Nephron (organoid): Measurements from ENCODE around the gene BMAL1.
A peak's percentile ranks its signal among the peaks of the same experiment; 100 is the strongest.

Source experiments
- H3K27ac Mint-ChIP-seq, 3 experiments: 2 replicates each; pipeline ENCODE4 v1.8.0; 2020; ENCODE audit warnings: mixed read lengths in 3 of 3, mild to moderate bottlenecking in 2 of 3, moderate library complexity in 1 of 3
- H3K27me3 Mint-ChIP-seq: 2 replicates; pipeline ENCODE4 v1.8.0; 2021; ENCODE audit warnings: low read depth, mild to moderate bottlenecking, moderate library complexity, mixed read lengths
- H3K36me3 Mint-ChIP-seq: 2 replicates; pipeline ENCODE4 v1.8.0; 2020; ENCODE audit warnings: low read depth, mixed read lengths
- H3K4me1 Mint-ChIP-seq: 2 replicates; pipeline ENCODE4 v1.8.0; 2020; ENCODE audit warnings: mixed read lengths
- H3K4me3 Mint-ChIP-seq, 3 experiments: 2 replicates each; pipeline ENCODE4 v1.8.0; 2020; ENCODE audit warnings: mild to moderate bottlenecking in 3 of 3, mixed read lengths in 3 of 3, moderate library complexity in 2 of 3
- H3K9me3 Mint-ChIP-seq: 2 replicates; pipeline ENCODE4 v1.8.0; 2020; ENCODE audit warnings: mixed read lengths
- TF ChIP-seq, protein P1 (sequence below), 3 experiments: fragments of 200-600 bp; sonication (generic); IDR thresholded peaks; one replicate each; pipeline ENCODE4 v1.5.0; 2021; ENCODE audit warnings: antibody characterized with exemption in 3 of 3; ENCODE audit not compliant: unreplicated experiment in 3 of 3

The BMAL1 gene

DNA sequence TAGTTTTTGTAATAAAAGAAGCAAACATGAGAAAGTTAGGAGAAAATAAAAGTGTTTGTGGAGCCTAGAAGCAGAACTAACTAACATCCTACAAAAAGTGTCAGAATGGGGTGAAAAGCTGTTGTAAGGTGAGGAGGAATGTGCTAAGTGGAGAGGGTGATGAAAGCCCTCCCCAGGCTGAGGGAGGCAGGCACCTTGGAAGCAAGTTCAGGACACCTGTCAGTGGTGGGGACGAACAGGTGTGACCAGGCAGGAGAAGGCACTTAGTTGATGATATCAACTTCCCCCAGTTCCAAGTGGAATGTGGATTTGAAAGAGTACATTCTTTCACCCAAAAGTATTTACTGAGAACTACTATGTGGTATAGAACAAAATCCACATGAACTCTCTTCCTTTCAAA lies 18.7 kb upstream of the BMAL1 start:
- H3K27ac Mint-ChIP-seq = no peak overlapping the region
- peaks cover 26% of the 10 kb centered on the region for H3K27me3 Mint-ChIP-seq
- H3K9me3 Mint-ChIP-seq = no peaks in the 10 kb centered on the region

DNA sequence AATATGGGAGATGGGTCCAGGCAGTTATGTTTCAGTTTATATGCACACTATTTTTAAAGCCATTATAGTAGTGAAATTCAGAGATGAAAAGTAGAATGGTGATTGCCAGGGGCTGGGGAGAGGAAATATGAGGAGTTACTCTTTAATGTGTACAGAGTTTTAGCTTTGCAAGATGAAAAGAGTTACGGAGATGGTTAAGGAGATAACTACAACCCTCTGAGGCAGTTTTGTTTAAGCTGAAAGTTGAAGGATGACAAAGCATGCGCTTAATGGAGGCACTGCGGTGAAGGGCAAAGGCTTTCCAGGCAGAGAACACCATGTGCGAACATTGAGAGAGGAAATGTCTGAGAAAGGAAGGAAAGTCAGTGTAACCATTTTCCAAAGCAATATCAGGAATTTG lies 18.2 kb upstream of the BMAL1 start:
- Mint-ChIP-seq H3K27ac (no peak overlapping the region), H3K4me1 (peaks cover 23% of the 10 kb centered on the region), H3K36me3 (no peaks in the 10 kb centered on the region), H3K9me3 (no peaks in the 10 kb centered on the region), H3K4me3 (no peak overlapping the region), H3K27me3 (peaks cover 29% of the 10 kb centered on the region)
- TF ChIP-seq, protein P1, sequence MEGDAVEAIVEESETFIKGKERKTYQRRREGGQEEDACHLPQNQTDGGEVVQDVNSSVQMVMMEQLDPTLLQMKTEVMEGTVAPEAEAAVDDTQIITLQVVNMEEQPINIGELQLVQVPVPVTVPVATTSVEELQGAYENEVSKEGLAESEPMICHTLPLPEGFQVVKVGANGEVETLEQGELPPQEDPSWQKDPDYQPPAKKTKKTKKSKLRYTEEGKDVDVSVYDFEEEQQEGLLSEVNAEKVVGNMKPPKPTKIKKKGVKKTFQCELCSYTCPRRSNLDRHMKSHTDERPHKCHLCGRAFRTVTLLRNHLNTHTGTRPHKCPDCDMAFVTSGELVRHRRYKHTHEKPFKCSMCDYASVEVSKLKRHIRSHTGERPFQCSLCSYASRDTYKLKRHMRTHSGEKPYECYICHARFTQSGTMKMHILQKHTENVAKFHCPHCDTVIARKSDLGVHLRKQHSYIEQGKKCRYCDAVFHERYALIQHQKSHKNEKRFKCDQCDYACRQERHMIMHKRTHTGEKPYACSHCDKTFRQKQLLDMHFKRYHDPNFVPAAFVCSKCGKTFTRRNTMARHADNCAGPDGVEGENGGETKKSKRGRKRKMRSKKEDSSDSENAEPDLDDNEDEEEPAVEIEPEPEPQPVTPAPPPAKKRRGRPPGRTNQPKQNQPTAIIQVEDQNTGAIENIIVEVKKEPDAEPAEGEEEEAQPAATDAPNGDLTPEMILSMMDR (IDR thresholded peaks at IDR 0.05; ENCODE audit: unreplicated experiment in 3 of 3) = no peak

More for the DNA sequence above, 18.7 kb upstream of the BMAL1 start:
- Mint-ChIP-seq H3K4me1 (peaks cover 23% of the 10 kb centered on the region), H3K4me3 (no peak overlapping the region), H3K36me3 (no peaks in the 10 kb centered on the region)
- TF ChIP-seq, protein P1 (IDR thresholded peaks at IDR 0.05; ENCODE audit: unreplicated experiment in 3 of 3) = no peak

DNA sequence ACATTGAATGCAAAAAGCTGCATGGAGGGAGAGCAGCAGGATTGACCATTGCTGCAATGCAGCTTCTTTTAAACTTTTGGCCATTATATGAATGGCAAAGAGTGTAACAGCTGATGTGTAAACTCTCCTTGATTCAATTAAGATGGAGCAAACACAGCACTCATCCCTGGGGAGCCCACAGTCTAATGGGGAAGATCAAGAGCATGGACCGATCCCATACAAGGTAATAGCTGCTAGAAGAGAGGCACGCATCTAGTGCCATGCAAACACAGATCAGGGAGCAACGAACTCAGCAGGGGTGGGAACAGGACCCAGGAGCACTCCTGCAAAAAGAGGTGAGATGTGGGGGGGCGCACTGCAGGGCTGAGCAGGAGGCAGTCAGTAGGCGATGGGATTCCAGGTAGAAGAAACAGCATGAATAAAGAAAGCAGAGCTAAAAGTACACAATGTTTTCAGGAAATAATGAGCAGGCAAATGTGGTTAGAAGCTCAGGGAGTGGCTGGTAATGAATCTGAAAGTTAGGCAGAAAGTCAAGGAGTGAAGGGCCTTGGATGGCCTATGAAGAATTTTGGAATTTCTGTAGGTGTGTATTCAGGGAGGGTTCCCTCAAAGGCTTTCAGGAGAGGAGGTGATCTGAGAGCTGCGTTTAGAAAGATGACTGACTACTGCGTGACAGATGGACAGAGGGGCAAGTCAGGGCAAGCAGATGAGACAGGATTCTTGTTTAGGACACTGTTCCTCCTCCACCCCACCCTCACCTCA lies 17.2 kb upstream of the BMAL1 start:
- Mint-ChIP-seq H3K9me3 (no peaks in the 10 kb centered on the region), H3K36me3 (no peaks in the 10 kb centered on the region), H3K4me1 (peaks cover 23% of the 10 kb centered on the region), H3K4me3 (no peak overlapping the region), H3K27ac (no peak overlapping the region), H3K27me3 (peaks cover 35% of the 10 kb centered on the region)
- TF ChIP-seq, protein P1 (IDR thresholded peaks at IDR 0.05; ENCODE audit: unreplicated experiment in 3 of 3) = no peak

DNA sequence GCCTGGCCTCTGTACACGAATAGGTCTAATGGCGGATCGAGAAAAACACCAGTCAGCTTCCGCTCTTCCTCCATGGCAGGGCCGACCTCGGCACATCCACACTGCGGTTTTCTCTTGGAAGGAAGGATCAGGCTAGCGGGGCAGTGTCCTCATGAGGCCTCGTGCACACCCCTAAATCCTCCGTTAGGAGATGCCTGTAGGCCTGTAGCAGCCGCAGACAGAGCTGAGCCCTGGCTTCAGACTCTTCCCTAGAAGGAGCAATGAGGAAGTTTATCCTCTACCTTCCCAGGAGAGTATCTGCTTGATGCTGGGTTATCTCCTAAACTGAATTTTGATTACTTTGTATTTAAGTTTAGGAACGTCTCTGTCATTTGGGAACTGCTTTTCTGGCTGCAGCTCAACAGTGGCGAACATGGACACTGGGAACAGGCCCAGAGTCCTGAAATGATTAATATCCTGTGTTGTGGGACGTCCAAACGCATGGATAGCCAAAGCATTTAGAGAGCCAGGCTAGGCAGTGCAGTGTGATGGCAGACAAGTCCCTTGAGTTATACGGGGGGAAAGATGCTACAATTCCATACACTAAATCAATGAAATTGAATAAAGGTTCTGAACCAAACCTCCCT lies 16.5 kb upstream of the BMAL1 start:
- TF ChIP-seq, protein P1 (IDR thresholded peaks at IDR 0.05; ENCODE audit: unreplicated experiment in 3 of 3) = no peak
- H3K27me3 Mint-ChIP-seq = peaks cover 41% of the 10 kb centered on the region
- H3K36me3 Mint-ChIP-seq = no peaks in the 10 kb centered on the region
- peak overlapping the region in 1 of 3 experiments; percentile 39 for H3K27ac Mint-ChIP-seq
- H3K9me3 Mint-ChIP-seq = no peaks in the 10 kb centered on the region
- no peak overlapping the region for H3K4me3 Mint-ChIP-seq
- peaks cover 23% of the 10 kb centered on the region for H3K4me1 Mint-ChIP-seq

DNA sequence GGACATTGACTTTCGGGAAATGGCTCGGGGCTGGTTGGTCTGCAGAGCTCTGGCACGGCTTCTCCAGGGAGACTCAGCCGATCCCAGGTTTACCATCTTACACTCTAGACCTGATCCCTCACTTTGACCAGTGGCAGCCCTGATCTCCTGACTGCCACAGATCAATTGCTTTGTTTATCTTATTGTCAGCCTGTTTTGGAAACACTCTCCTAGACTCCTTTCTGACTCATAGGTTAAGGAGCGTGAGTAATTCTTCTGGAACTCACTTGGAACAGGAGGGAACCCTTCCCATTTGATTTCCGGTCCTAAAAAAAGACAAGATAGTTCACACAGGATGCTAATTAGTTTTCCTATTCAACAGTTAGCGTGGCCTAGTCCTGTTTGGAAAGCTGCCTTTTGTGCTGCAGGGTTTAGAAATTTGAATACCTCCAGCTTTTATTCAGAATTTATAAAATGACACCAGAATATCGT lies 16.0 kb upstream of the BMAL1 start:
- TF ChIP-seq, protein P1 (IDR thresholded peaks at IDR 0.05; ENCODE audit: unreplicated experiment in 3 of 3) = no peak
- no peak overlapping the region for H3K4me3 Mint-ChIP-seq
- H3K9me3 Mint-ChIP-seq = no peaks in the 10 kb centered on the region
- H3K27ac Mint-ChIP-seq = peak overlapping the region in 1 of 3 experiments; percentile 39
- H3K4me1 Mint-ChIP-seq = peaks cover 23% of the 10 kb centered on the region
- H3K36me3 Mint-ChIP-seq = no peaks in the 10 kb centered on the region
- peaks cover 46% of the 10 kb centered on the region for H3K27me3 Mint-ChIP-seq
